B cell (primary cell): ENCODE data around the gene CCR9.

ENCODE experiments used
- EZH2 ChIP-seq: IDR thresholded peaks from 2 replicates; pipeline ENCODE4 v1.6.1; 2012; ENCODE audit warnings: borderline replicate concordance, low read depth, mild to moderate bottlenecking, moderate library complexity, low read length; ENCODE audit not compliant: insufficient read depth, poor library complexity, severe bottlenecking
- TF ChIP-seq, protein P1 (sequence below): fragments of 200-600 bp; IDR thresholded peaks from one replicate; pipeline ENCODE4 v1.8.0; 2022; ENCODE audit warnings: antibody characterized with exemption, mild to moderate bottlenecking

DNA sequence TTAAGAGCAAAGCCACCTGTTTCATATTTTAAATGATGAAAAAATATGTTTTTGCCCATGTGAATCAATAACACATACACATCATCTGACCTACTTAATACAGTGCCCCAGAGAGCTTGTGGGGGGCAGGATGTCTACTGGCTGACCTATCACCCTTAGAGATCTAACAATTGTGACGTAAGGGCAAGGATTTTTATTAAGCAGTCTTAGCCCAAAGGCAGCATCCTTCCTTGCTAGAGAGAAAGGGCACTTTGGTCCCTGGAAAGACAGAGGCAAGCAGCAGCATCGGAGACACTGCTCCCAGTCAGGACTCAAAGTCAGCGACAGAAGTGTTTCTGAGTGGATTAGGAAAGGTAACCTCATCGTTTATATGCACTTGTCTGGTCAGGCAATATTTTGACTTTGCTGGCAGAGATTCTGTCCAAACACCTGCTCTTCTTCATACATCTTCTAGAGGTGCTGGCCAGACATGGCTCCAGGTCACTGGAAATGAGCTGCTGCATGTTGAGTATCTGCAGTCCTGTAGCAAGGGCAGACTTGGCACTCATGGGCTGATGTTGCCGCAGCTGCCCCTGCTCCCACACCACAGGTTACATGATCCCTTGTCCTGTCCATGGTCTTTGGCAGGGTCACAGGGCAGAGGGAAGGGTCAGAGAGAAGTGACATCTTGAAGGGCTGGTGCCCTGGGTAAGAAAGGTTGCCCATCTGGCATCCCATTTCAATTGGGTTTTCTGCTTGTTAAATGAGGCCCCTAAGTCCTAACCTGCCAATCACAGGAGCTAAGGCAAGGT, 58.7 kb downstream of the CCR9 start:
- TF ChIP-seq, protein P1, sequence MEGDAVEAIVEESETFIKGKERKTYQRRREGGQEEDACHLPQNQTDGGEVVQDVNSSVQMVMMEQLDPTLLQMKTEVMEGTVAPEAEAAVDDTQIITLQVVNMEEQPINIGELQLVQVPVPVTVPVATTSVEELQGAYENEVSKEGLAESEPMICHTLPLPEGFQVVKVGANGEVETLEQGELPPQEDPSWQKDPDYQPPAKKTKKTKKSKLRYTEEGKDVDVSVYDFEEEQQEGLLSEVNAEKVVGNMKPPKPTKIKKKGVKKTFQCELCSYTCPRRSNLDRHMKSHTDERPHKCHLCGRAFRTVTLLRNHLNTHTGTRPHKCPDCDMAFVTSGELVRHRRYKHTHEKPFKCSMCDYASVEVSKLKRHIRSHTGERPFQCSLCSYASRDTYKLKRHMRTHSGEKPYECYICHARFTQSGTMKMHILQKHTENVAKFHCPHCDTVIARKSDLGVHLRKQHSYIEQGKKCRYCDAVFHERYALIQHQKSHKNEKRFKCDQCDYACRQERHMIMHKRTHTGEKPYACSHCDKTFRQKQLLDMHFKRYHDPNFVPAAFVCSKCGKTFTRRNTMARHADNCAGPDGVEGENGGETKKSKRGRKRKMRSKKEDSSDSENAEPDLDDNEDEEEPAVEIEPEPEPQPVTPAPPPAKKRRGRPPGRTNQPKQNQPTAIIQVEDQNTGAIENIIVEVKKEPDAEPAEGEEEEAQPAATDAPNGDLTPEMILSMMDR, result no peak
- TF ChIP-seq EZH2, result no peak
